A204.1 (cell line): Measurements from ENCODE around the gene ABCA10.
"Not testable (repeated sequence)": the region's sequence is repeated elsewhere in the genome, so short reads cannot be mapped to it uniquely, and the experiment has no call there.

Experiments
- FAIRE-seq: peaks from 2 replicates; lab custom pipeline; 2012; peaks lifted over from hg19 to GRCh38; lab: Jason Lieb, UNC

ABCA10 gene

GRCh38 chr17:69228576-69228975 lies at the start of gene ABCA10:
ABCA10 (minus strand) TSS chr17:69228824; CDS start chr17:69225358, 3,466 bp downstream.
- no peak for FAIRE-seq

- not testable (repeated sequence) for FAIRE-seq
Observed at GRCh38 chr17:69276279-69276678, 47.7 kb upstream of the ABCA10 start.

GRCh38 chr17:69275751-69276150 lies 47.1 kb upstream of the ABCA10 start:
- FAIRE-seq = no peak

- FAIRE-seq = no peak
Observed at GRCh38 chr17:69271023-69271422, 42.4 kb upstream of the ABCA10 start.

GRCh38 chr17:69269131-69269998 lies 40.7 kb upstream of the ABCA10 start:
- no peak for FAIRE-seq

GRCh38 chr17:69268543-69269014 lies 40.0 kb upstream of the ABCA10 start:
- no peak for FAIRE-seq

- no peak for FAIRE-seq
Observed at GRCh38 chr17:69267219-69267618, 38.6 kb upstream of the ABCA10 start.

GRCh38 chr17:69265873-69266272 lies 37.2 kb upstream of the ABCA10 start:
- no peak for FAIRE-seq

- no peak for FAIRE-seq
Observed at GRCh38 chr17:69254187-69254586, 25.6 kb upstream of the ABCA10 start.

- FAIRE-seq = no peak
Observed at GRCh38 chr17:69250641-69251040, 22.0 kb upstream of the ABCA10 start.

GRCh38 chr17:69246726-69247375 lies 18.2 kb upstream of the ABCA10 start:
- peak; percentile 97 for FAIRE-seq

GRCh38 chr17:69246202-69246601 lies 17.6 kb upstream of the ABCA10 start:
- no peak for FAIRE-seq

GRCh38 chr17:69245617-69246016 lies 17.0 kb upstream of the ABCA10 start:
- FAIRE-seq = no peak

- FAIRE-seq = no peak
Observed at GRCh38 chr17:69239611-69240600, 11.3 kb upstream of the ABCA10 start.

- no peak for FAIRE-seq
Observed at GRCh38 chr17:69236946-69237345, 8.3 kb upstream of the ABCA10 start.

- no peak for FAIRE-seq
Observed at GRCh38 chr17:69236464-69236863, 7.8 kb upstream of the ABCA10 start.

- FAIRE-seq = no peak
Observed at GRCh38 chr17:69235338-69236058, 6.9 kb upstream of the ABCA10 start.

- no peak for FAIRE-seq
Observed at GRCh38 chr17:69232650-69233049, 4.0 kb upstream of the ABCA10 start.

GRCh38 chr17:69231521-69231920 lies 2.9 kb upstream of the ABCA10 start:
- no peak for FAIRE-seq

GRCh38 chr17:69230939-69231338 lies 2.3 kb upstream of the ABCA10 start:
- no peak for FAIRE-seq

- no peak for FAIRE-seq
Observed at GRCh38 chr17:69228018-69228417, 606 bp downstream of the ABCA10 start.

GRCh38 chr17:69227541-69227940 lies 1.1 kb downstream of the ABCA10 start:
- no peak for FAIRE-seq
